Measurements from ENCODE around the gene MMP17.

Gene MMP17

DNA sequence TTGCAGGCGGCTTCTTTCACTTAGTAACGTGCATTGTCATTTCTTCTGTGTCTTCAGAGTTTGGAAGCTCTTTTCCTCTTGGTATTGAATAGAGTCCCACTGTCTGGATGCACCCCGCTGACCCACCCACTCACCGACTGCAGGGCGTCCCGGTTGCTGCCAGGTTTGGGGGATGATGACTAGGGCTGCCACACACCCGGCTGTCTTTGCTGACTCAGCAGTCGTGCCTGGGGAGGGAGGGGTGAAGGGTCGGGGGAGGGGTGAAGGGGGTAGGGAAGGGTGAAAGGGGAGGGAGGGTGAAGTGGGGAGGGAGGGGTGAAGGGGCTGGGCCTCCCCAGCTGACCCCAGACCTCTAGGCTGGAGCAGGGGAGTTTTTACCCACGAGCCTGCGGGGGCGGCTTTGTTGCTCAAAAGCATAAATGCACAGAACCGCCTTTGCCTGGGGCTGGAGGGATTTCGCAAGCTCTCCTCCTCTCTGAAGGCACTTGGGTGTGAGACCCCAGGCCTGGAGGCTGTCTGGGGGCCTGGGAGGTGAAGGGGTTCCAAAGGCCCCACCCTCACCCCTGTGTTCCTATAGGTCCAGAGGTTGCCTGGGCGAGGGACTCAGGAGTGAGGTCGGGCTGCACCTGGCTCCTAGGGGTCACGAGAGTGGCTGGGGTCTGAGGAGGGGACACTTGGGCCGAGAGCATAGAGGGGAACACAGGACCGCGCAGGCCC is 35.0 kb downstream of the MMP17 start:
- TF ChIP-seq, protein P1, sequence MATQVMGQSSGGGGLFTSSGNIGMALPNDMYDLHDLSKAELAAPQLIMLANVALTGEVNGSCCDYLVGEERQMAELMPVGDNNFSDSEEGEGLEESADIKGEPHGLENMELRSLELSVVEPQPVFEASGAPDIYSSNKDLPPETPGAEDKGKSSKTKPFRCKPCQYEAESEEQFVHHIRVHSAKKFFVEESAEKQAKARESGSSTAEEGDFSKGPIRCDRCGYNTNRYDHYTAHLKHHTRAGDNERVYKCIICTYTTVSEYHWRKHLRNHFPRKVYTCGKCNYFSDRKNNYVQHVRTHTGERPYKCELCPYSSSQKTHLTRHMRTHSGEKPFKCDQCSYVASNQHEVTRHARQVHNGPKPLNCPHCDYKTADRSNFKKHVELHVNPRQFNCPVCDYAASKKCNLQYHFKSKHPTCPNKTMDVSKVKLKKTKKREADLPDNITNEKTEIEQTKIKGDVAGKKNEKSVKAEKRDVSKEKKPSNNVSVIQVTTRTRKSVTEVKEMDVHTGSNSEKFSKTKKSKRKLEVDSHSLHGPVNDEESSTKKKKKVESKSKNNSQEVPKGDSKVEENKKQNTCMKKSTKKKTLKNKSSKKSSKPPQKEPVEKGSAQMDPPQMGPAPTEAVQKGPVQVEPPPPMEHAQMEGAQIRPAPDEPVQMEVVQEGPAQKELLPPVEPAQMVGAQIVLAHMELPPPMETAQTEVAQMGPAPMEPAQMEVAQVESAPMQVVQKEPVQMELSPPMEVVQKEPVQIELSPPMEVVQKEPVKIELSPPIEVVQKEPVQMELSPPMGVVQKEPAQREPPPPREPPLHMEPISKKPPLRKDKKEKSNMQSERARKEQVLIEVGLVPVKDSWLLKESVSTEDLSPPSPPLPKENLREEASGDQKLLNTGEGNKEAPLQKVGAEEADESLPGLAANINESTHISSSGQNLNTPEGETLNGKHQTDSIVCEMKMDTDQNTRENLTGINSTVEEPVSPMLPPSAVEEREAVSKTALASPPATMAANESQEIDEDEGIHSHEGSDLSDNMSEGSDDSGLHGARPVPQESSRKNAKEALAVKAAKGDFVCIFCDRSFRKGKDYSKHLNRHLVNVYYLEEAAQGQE (IDR thresholded peaks at IDR 0.05; ENCODE audit: insufficient replicate concordance, low read depth): no peak
- TF ChIP-seq, protein P2, sequence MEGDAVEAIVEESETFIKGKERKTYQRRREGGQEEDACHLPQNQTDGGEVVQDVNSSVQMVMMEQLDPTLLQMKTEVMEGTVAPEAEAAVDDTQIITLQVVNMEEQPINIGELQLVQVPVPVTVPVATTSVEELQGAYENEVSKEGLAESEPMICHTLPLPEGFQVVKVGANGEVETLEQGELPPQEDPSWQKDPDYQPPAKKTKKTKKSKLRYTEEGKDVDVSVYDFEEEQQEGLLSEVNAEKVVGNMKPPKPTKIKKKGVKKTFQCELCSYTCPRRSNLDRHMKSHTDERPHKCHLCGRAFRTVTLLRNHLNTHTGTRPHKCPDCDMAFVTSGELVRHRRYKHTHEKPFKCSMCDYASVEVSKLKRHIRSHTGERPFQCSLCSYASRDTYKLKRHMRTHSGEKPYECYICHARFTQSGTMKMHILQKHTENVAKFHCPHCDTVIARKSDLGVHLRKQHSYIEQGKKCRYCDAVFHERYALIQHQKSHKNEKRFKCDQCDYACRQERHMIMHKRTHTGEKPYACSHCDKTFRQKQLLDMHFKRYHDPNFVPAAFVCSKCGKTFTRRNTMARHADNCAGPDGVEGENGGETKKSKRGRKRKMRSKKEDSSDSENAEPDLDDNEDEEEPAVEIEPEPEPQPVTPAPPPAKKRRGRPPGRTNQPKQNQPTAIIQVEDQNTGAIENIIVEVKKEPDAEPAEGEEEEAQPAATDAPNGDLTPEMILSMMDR (IDR thresholded peaks at IDR 0.05; ENCODE audit: insufficient read depth, low read length): no peak
- no peak for TF ChIP-seq SPI1 (IDR thresholded peaks at IDR 0.05; ENCODE audit: borderline replicate concordance, low read depth)
- no peak for TF ChIP-seq GABPA (IDR thresholded peaks at IDR 0.05; ENCODE audit: low read depth)
- no peak for TF ChIP-seq POLR2AphosphoS5 (IDR thresholded peaks at IDR 0.05; ENCODE audit: low read depth)
- no peak overlapping the region for H3K4me3 ChIP-seq (replicated peaks; ENCODE audit: insufficient read depth, low read length)
- no peak overlapping the region; the same call in 1 of the 2 replicates for H3K27ac ChIP-seq (replicated peaks)
- peak; percentile 62 to 63 for DNase-seq (ENCODE audit: low read depth in 1 of 2, low spot score in 1 of 2)
- no peaks in the 10 kb centered on the region for H3K27me3 ChIP-seq (ENCODE audit: insufficient read depth, poor library complexity, severe bottlenecking)

DNA sequence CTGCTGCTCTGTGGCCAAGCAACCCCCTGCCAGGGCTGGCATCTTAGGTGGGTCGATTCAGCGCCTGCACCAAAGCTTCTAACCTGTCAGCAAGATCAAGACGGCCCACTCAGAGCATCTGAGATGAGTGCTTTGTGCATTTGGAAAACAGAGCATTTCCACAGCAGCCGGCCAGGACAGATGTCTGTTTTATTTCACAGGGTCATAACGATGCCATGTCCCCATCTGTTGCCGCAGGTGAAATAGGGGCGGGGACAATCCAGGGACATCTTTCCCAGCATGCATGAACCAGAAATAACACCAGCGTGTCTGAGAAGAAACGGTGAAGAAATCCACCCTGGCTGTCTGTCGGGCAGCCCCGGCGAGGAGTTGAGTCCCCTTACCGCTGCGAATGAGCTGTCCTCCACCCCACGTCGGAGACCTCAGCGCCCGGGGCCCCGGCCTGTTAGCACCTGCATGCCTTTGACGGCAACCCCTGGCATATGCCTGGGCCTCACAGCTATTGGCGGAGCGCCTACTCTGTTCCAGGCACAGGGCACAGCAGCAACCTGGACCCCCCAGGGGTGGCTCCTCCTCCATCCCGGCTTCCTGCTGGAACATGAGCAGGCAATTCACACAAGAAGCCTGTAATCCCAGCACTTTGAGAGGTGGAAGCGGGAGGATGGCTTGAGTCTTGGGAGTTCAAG is 35.7 kb downstream of the MMP17 start:
- H3K4me3 ChIP-seq (replicated peaks; ENCODE audit: insufficient read depth, low read length): no peak overlapping the region
- TF ChIP-seq GABPA (IDR thresholded peaks at IDR 0.05; ENCODE audit: low read depth): no peak
- TF ChIP-seq, protein P2 (IDR thresholded peaks at IDR 0.05; ENCODE audit: insufficient read depth, low read length): no peak
- DNase-seq (ENCODE audit: low read depth in 1 of 2, low spot score in 1 of 2): no peak
- no peaks in the 10 kb centered on the region for H3K27me3 ChIP-seq (ENCODE audit: insufficient read depth, poor library complexity, severe bottlenecking)
- H3K27ac ChIP-seq (replicated peaks): no peak overlapping the region

DNA sequence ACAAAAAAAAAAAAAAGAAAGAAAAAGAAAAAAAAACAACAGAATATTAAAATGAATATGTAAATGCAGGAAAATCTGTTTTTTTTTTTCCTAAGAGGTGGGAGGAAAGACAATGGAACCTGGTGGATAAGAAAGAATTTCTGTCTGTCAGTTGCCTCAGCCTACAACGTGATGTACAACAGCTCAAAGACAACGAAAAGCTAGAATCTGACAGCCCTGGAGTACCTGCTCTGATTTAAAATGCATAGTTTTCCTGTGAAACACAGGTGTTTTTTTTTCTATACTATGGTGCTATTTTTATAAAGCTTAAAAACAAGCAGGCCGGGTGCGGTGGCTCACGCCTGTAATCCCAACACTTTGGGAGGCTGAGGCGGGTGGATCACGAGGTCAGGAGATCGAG is 36.3 kb downstream of the MMP17 start:
- no peak overlapping the region for H3K4me3 ChIP-seq (replicated peaks; ENCODE audit: insufficient read depth, low read length)
- H3K27ac ChIP-seq (replicated peaks): no peak overlapping the region
- no peak for DNase-seq (ENCODE audit: low read depth in 1 of 2, low spot score in 1 of 2)
- no peak for TF ChIP-seq SPI1 (IDR thresholded peaks at IDR 0.05; ENCODE audit: borderline replicate concordance, low read depth)
- no peak for TF ChIP-seq POLR2AphosphoS5 (IDR thresholded peaks at IDR 0.05; ENCODE audit: low read depth)
- TF ChIP-seq, protein P1 (IDR thresholded peaks at IDR 0.05; ENCODE audit: insufficient replicate concordance, low read depth): no peak
- TF ChIP-seq, protein P2 (IDR thresholded peaks at IDR 0.05; ENCODE audit: insufficient read depth, low read length): no peak
- TF ChIP-seq GABPA (IDR thresholded peaks at IDR 0.05; ENCODE audit: low read depth): no peak
- H3K27me3 ChIP-seq (ENCODE audit: insufficient read depth, poor library complexity, severe bottlenecking): no peaks in the 10 kb centered on the region

Measured in HL-60 (cell line).